GM21515 (cell line): ENCODE data around the gene ARFGAP3.
"Not testable (repeated sequence)": the region's sequence is repeated elsewhere in the genome, so short reads cannot be mapped to it uniquely, and the experiment has no call there.

Experiments used
- ATAC-seq: cut with Tn5 transposase; IDR thresholded peaks from one replicate; pipeline ENCODE4 v1.9.1; 2021; ENCODE audit not compliant: unreplicated experiment

ARFGAP3 gene

GRCh38 chr22:42770941-42771647 lies 86.0 kb downstream of the ARFGAP3 start:
- ATAC-seq: no peak

- ATAC-seq: no peak
These were observed 86.7 kb downstream of the ARFGAP3 start for GRCh38 chr22:42770448-42770726.

- ATAC-seq: no peak
These were observed 87.3 kb downstream of the ARFGAP3 start for GRCh38 chr22:42769574-42770447.

- ATAC-seq: no peak
These were observed 87.9 kb downstream of the ARFGAP3 start for GRCh38 chr22:42769238-42769573.

- no peak for ATAC-seq
These were observed 88.6 kb downstream of the ARFGAP3 start for GRCh38 chr22:42768385-42769035.

GRCh38 chr22:42766860-42767259 lies 90.2 kb downstream of the ARFGAP3 start:
- ATAC-seq: no peak

GRCh38 chr22:42764895-42765363 lies 92.1 kb downstream of the ARFGAP3 start:
- ATAC-seq: no peak

GRCh38 chr22:42763965-42764480 lies 93.0 kb downstream of the ARFGAP3 start:
- ATAC-seq: no peak

GRCh38 chr22:42760806-42761565 lies 96.1 kb downstream of the ARFGAP3 start:
- no peak for ATAC-seq

- no peak for ATAC-seq
These were observed 98.0 kb downstream of the ARFGAP3 start for GRCh38 chr22:42758931-42759629.

- not testable (repeated sequence) for ATAC-seq
These were observed 101.5 kb downstream of the ARFGAP3 start for GRCh38 chr22:42755553-42755952.

- ATAC-seq: not testable (repeated sequence)
These were observed 102.0 kb downstream of the ARFGAP3 start for GRCh38 chr22:42755121-42755520.

- ATAC-seq: no peak
These were observed 102.4 kb downstream of the ARFGAP3 start for GRCh38 chr22:42754658-42755057.

- ATAC-seq: no peak
These were observed 104.2 kb downstream of the ARFGAP3 start for GRCh38 chr22:42752912-42753311.

GRCh38 chr22:42752230-42752746 lies 104.8 kb downstream of the ARFGAP3 start:
- ATAC-seq: no peak

GRCh38 chr22:42750421-42750820 lies 106.7 kb downstream of the ARFGAP3 start:
- ATAC-seq: not testable (repeated sequence)

GRCh38 chr22:42747701-42748513 lies 109.2 kb downstream of the ARFGAP3 start:
- no peak for ATAC-seq
